ENCODE data around the gene EXOC4.

EXOC4 gene

DNA sequence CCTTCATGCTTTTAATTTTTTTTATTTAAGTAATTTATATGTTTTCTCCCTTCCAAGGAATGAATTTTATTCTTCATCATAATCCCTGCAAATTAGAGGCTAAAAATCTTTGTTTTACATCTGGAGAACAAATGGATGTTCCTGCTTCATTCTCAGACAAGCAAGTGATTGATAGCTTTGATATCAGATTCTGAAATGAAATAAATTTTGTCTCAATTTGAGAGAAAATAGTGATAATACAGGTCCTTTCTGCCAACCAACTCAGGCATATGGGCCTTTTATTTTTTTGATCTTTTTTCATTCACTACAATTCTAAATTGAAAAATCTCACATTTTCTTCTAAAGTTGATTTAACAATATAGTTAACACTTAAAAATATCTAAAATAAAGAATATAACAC is 427.1 kb downstream of the EXOC4 start:
- Histone ChIP-seq H3K4me1 (ENCODE audit: control insufficient read depth, insufficient read depth, low read length) (peaks cover 13% of the 10 kb centered on the region), H3K27ac (ENCODE audit: extremely low read depth, low read depth, low read length) (no peak overlapping the region), H3K9me3 (ENCODE audit: control insufficient read depth, insufficient read depth, low read depth, low read length) (no peaks in the 10 kb centered on the region), H3K36me3 (ENCODE audit: control insufficient read depth in 2 of 2, insufficient read depth in 1 of 2, low read length in 2 of 2) (no peaks in the 10 kb centered on the region), H3K4me3 (ENCODE audit: low read depth, low read length) (no peak overlapping the region)
- no peak for TF ChIP-seq ZNF558 (tag by site-specific recombination; IDR thresholded peaks at IDR 0.05)
- TF ChIP-seq, protein P1, sequence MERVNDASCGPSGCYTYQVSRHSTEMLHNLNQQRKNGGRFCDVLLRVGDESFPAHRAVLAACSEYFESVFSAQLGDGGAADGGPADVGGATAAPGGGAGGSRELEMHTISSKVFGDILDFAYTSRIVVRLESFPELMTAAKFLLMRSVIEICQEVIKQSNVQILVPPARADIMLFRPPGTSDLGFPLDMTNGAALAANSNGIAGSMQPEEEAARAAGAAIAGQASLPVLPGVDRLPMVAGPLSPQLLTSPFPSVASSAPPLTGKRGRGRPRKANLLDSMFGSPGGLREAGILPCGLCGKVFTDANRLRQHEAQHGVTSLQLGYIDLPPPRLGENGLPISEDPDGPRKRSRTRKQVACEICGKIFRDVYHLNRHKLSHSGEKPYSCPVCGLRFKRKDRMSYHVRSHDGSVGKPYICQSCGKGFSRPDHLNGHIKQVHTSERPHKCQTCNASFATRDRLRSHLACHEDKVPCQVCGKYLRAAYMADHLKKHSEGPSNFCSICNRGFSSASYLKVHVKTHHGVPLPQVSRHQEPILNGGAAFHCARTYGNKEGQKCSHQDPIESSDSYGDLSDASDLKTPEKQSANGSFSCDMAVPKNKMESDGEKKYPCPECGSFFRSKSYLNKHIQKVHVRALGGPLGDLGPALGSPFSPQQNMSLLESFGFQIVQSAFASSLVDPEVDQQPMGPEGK (tag by site-specific recombination; IDR thresholded peaks at IDR 0.05): no peak
- TF ChIP-seq ZNF521 (tag by site-specific recombination; IDR thresholded peaks at IDR 0.05): no peak
- TF ChIP-seq, protein P2, sequence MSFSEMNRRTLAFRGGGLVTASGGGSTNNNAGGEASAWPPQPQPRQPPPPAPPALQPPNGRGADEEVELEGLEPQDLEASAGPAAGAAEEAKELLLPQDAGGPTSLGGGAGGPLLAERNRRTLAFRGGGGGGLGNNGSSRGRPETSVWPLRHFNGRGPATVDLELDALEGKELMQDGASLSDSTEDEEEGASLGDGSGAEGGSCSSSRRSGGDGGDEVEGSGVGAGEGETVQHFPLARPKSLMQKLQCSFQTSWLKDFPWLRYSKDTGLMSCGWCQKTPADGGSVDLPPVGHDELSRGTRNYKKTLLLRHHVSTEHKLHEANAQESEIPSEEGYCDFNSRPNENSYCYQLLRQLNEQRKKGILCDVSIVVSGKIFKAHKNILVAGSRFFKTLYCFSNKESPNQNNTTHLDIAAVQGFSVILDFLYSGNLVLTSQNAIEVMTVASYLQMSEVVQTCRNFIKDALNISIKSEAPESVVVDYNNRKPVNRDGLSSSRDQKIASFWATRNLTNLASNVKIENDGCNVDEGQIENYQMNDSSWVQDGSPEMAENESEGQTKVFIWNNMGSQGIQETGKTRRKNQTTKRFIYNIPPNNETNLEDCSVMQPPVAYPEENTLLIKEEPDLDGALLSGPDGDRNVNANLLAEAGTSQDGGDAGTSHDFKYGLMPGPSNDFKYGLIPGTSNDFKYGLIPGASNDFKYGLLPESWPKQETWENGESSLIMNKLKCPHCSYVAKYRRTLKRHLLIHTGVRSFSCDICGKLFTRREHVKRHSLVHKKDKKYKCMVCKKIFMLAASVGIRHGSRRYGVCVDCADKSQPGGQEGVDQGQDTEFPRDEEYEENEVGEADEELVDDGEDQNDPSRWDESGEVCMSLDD (tag by site-specific recombination; IDR thresholded peaks at IDR 0.05): no peak
- TF ChIP-seq HOXD13 (CRISPR knock-in tag; IDR thresholded peaks at IDR 0.05; ENCODE audit: borderline replicate concordance): no peak
- no peak for TF ChIP-seq ZNF560 (tag by site-specific recombination; IDR thresholded peaks at IDR 0.05; ENCODE audit: borderline replicate concordance)
- TF ChIP-seq ZNF214 (tag by site-specific recombination; IDR thresholded peaks at IDR 0.05; ENCODE audit: borderline replicate concordance): no peak
- no peak for TF ChIP-seq ZEB2 (tag by site-specific recombination; IDR thresholded peaks at IDR 0.05)
- no peak for TF ChIP-seq ZNF133 (tag by site-specific recombination; IDR thresholded peaks at IDR 0.05)
- no peak for TF ChIP-seq ZNF121 (tag by site-specific recombination; IDR thresholded peaks at IDR 0.05)
- TF ChIP-seq YY2 (tag by site-specific recombination; IDR thresholded peaks at IDR 0.05): no peak
- no peak for TF ChIP-seq ZNF266 (tag by site-specific recombination; IDR thresholded peaks at IDR 0.05; ENCODE audit: low read depth)
- no peak for TF ChIP-seq ZNF169 (tag by site-specific recombination; IDR thresholded peaks at IDR 0.05)
- no peak for TF ChIP-seq ZNF513 (tag by site-specific recombination; IDR thresholded peaks at IDR 0.05)
- POLR2A ChIA-PET: no interaction called here
- CTCF ChIA-PET: interaction anchor here (0.6 kb wide), 1 partner anchor 248 kb away, joined by 3 read pairs; no protein-coding TSS in a partner anchor

GRCh38 chr7:133681529-133681928 is 428.7 kb downstream of the EXOC4 start:
- no peak overlapping the region for H3K27ac ChIP-seq (ENCODE audit: extremely low read depth, low read depth, low read length)
- H3K36me3 ChIP-seq (ENCODE audit: control insufficient read depth in 2 of 2, insufficient read depth in 1 of 2, low read length in 2 of 2): no peaks in the 10 kb centered on the region
- ChIA-PET CTCF (no interaction called here), POLR2A (no interaction called here)
- peaks cover 13% of the 10 kb centered on the region for H3K4me1 ChIP-seq (ENCODE audit: control insufficient read depth, insufficient read depth, low read length)
- TF ChIP-seq RBAK (tag by site-specific recombination; IDR thresholded peaks at IDR 0.05) (no peak), ZNF341 (tag by site-specific recombination; IDR thresholded peaks at IDR 0.05; ENCODE audit: low read depth) (no peak), YY1 (tag by site-specific recombination; IDR thresholded peaks at IDR 0.05) (no peak), SP2 (tag by site-specific recombination; IDR thresholded peaks at IDR 0.05) (no peak), SP7 (tag by site-specific recombination; IDR thresholded peaks at IDR 0.05) (no peak), ZNF416 (tag by site-specific recombination; IDR thresholded peaks at IDR 0.05) (no peak), MEIS1 (CRISPR knock-in tag; IDR thresholded peaks at IDR 0.05; ENCODE audit: borderline replicate concordance) (no peak), ZNF280D (tag by site-specific recombination; IDR thresholded peaks at IDR 0.05) (no peak), ZBTB26 (tag by site-specific recombination; optimal IDR thresholded peaks at IDR 0.05) (no peak), ZNF140 (tag by site-specific recombination; IDR thresholded peaks at IDR 0.05) (no peak), ZNF157 (tag by site-specific recombination; IDR thresholded peaks at IDR 0.05) (no peak), KLF16 (tag by site-specific recombination; IDR thresholded peaks at IDR 0.05) (no peak), ZNF596 (tag by site-specific recombination; IDR thresholded peaks at IDR 0.05) (no peak)
- H3K4me3 ChIP-seq (ENCODE audit: low read depth, low read length): no peak overlapping the region
- H3K9me3 ChIP-seq (ENCODE audit: control insufficient read depth, insufficient read depth, low read depth, low read length): no peaks in the 10 kb centered on the region
